ENCODE data around the gene PEX16. TPM values are rescaled to one million over a fixed set of nuclear protein-coding genes. Genes with fewer than 3 reads are reported as not detected.

Gene PEX16
- total and polyA plus RNA-seq, 2 of the 13 experiments (the other 11 are each of a cell fraction or from before 2014, with no cell fraction given): 12.5 to 21.8 TPM

DNA sequence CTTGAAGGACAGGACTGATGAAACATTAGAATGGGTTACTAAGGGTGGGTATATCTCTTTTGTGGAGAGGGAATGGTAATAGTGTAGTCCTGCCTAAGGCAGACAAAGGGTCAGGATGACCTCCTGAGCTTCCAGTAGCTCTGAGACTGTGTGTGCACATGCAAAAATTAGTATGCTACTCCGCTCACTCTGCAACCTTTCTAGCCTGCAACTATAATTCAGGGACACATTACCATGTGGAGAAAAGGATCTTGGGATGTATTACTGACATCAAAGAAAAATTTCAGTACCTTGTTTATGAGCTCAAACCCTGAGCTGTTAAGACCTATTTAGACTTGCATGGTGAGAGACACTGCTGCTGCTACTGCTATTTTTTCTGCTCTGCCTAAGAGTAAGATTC is 30.2 kb upstream of the PEX16 start:
- BruUV-seq (replicated peaks): no TSS peak
- H3K36me3 ChIP-seq (replicated peaks in 1 of 2; ENCODE audit: control insufficient read depth in 1 of 2, insufficient read depth in 2 of 2, low read length in 2 of 2): peaks cover 15 to 28% of the 10 kb centered on the region in 2 experiments; a peak in 4 of 5 replicates
- no peaks in the 10 kb centered on the region for H3K79me2 ChIP-seq (ENCODE audit: insufficient read depth, low read length)
- FAIRE-seq: no peak
- ChIA-PET CTCF (ENCODE audit: low intra/inter-chr PET ratio, low total read pairs) (no interaction called here), POLR2A (no interaction called here)
- ATAC-seq: no peak
- H2AFZ ChIP-seq (ENCODE audit: low read length): no peak overlapping the region
- H3K27me3 ChIP-seq (ENCODE audit: control insufficient read depth in 1 of 2, insufficient read depth in 2 of 2, low read length in 2 of 2): no peaks in the 10 kb centered on the region
- DNase-seq (ENCODE audit: low spot score): no peak
- no peaks in the 10 kb centered on the region for H3K9me3 ChIP-seq (ENCODE audit: low read length)
- no peak overlapping the region for H3K4me3 ChIP-seq (replicated peaks in 1 of 3; ENCODE audit: insufficient read depth in 1 of 3, low read depth in 2 of 3, low read length in 3 of 3)
- H3K4me2 ChIP-seq (ENCODE audit: low read depth, low read length): no peak overlapping the region
- no peaks in the 10 kb centered on the region for H4K20me1 ChIP-seq (ENCODE audit: insufficient read depth, low read length)
- no peak for TF ChIP-seq CBX5 (CRISPR knock-in tag; IDR thresholded peaks at IDR 0.05; ENCODE audit: borderline replicate concordance)
- no peak for TF ChIP-seq NCOA1 (CRISPR knock-in tag; IDR thresholded peaks at IDR 0.05)
- TF ChIP-seq GPN1 (CRISPR knock-in tag; IDR thresholded peaks at IDR 0.05; ENCODE audit: borderline replicate concordance): no peak
- no peak for TF ChIP-seq KLF12 (CRISPR knock-in tag; IDR thresholded peaks at IDR 0.05; ENCODE audit: borderline replicate concordance)
- TF ChIP-seq ZNF670 (CRISPR knock-in tag; IDR thresholded peaks at IDR 0.05; ENCODE audit: borderline replicate concordance): no peak
- no peak for TF ChIP-seq ZNF446 (CRISPR knock-in tag; IDR thresholded peaks at IDR 0.05)
- no peak overlapping the region for H3K27ac ChIP-seq (ENCODE audit: extremely low read length, insufficient read depth, low read length)
- in situ Hi-C loops (cut with HindIII; ENCODE audit: extremely low pct_ligation_motif_present, low pct_unique_long_range_greater_than_20kb) (no loop called here), intact Hi-C loops (cut with micrococcal nuclease; ENCODE audit: unreplicated experiment) (no loop called here)
- no peaks in the 10 kb centered on the region for H3K4me1 ChIP-seq (ENCODE audit: insufficient read depth, low read length)
- 100% methylated on average over 1 of the region's 1 CpG for WGBS (ENCODE audit: low lambda C conversion rate)
- no peak overlapping the region for H3K9ac ChIP-seq (ENCODE audit: insufficient read depth, low read depth, low read length)

DNA sequence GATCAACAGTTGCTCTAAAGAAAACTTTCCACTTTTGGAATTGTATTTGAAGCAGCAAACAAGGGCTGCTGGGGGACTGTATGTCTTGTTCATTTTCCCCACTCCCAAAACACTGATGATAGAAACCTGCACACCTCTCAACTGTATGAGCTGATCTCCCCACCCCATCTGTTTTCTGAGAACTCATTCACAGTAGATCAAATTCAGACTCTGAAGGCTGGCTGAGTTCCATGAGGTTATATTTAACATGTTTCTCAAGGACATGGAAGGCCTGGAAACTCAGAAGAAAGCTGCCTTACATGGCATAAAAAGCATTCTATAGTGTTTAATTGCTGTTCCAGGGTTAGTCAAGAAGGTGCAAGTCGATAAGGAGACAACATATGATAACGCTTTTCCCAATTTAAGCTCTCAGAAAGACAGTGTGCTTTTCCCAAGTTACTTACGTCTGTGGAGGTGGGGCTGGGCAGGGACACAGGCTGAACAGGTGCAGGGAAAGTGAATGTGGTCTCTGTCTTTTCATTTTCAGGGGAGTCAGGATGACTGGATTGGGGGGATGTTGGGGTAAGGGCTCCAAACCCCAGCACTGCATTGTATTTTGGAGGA is 27.8 kb upstream of the PEX16 start:
- Histone ChIP-seq H3K9me3 (ENCODE audit: low read length) (no peaks in the 10 kb centered on the region), H3K79me2 (ENCODE audit: insufficient read depth, low read length) (no peaks in the 10 kb centered on the region), H4K20me1 (ENCODE audit: insufficient read depth, low read length) (no peaks in the 10 kb centered on the region), H3K4me3 (replicated peaks in 1 of 3; ENCODE audit: insufficient read depth in 1 of 3, low read depth in 2 of 3, low read length in 3 of 3) (no peak overlapping the region), H3K4me2 (ENCODE audit: low read depth, low read length) (no peak overlapping the region), H2AFZ (ENCODE audit: low read length) (no peak overlapping the region), H3K4me1 (ENCODE audit: insufficient read depth, low read length) (no peaks in the 10 kb centered on the region), H3K27me3 (ENCODE audit: control insufficient read depth in 1 of 2, insufficient read depth in 2 of 2, low read length in 2 of 2) (no peaks in the 10 kb centered on the region), H3K9ac (ENCODE audit: insufficient read depth, low read depth, low read length) (no peak overlapping the region), H3K36me3 (replicated peaks in 1 of 2; ENCODE audit: control insufficient read depth in 1 of 2, insufficient read depth in 2 of 2, low read length in 2 of 2) (peaks cover 15 to 28% of the 10 kb centered on the region in 2 experiments; a peak in 4 of 5 replicates), H3K27ac (ENCODE audit: extremely low read length, insufficient read depth, low read length) (no peak overlapping the region)
- FAIRE-seq (no peak), ATAC-seq (no peak), DNase-seq (ENCODE audit: low spot score) (no peak)
- intact Hi-C loops (cut with micrococcal nuclease; ENCODE audit: unreplicated experiment): no loop called here
- no TSS peak for BruUV-seq (replicated peaks)
- in situ Hi-C loops (cut with HindIII; ENCODE audit: extremely low pct_ligation_motif_present, low pct_unique_long_range_greater_than_20kb): no loop called here
- CTCF ChIA-PET (ENCODE audit: low intra/inter-chr PET ratio, low total read pairs): no interaction called here
- TF ChIP-seq TAF15 (IDR thresholded peaks at IDR 0.05; ENCODE audit: low read depth, low read length, poor library complexity, severe bottlenecking) (no peak), TERF1 (CRISPR knock-in tag; IDR thresholded peaks at IDR 0.05) (no peak), ZNF350 (CRISPR knock-in tag; IDR thresholded peaks at IDR 0.05; ENCODE audit: borderline replicate concordance, low read depth) (no peak), SETDB1 (CRISPR knock-in tag; IDR thresholded peaks at IDR 0.05; ENCODE audit: borderline replicate concordance) (no peak), MTF2 (CRISPR knock-in tag; IDR thresholded peaks at IDR 0.05; ENCODE audit: borderline replicate concordance) (no peak), POLR2G (IDR thresholded peaks at IDR 0.05; ENCODE audit: low read depth, low read length) (no peak), ZBTB34 (CRISPR knock-in tag; IDR thresholded peaks at IDR 0.05) (no peak), ZNF737 (CRISPR knock-in tag; IDR thresholded peaks at IDR 0.05; ENCODE audit: borderline replicate concordance) (no peak)
- 92% methylated on average over 3 of the region's 3 CpGs for WGBS (ENCODE audit: low lambda C conversion rate)
- POLR2A ChIA-PET: no interaction called here
